ENCODE measurements around the gene THY1. TPM values are rescaled to one million over a fixed set of nuclear protein-coding genes. Genes with fewer than 3 reads are reported as not detected.
"Not testable (repeated sequence)": the region's sequence is repeated elsewhere in the genome, so short reads cannot be mapped to it uniquely, and the experiment has no call there.

Gene THY1
- polyA plus RNA-seq, 1 donor from 2014 or later: 98.3 TPM

- H4K20me1 ChIP-seq (ENCODE audit: insufficient read depth): no peaks in the 10 kb centered on the region
- no peak overlapping the region for H2AFZ ChIP-seq (ENCODE audit: low read depth, low read length)
- H3K27me3 ChIP-seq (ENCODE audit: insufficient read depth, low read depth, low read length): no peaks in the 10 kb centered on the region
- no peaks in the 10 kb centered on the region for H3K36me3 ChIP-seq (ENCODE audit: insufficient read depth, low read length)
- no peaks in the 10 kb centered on the region for H3K9me3 ChIP-seq (ENCODE audit: low read length)
- TF ChIP-seq EP300 (conservative IDR thresholded peaks at IDR 0.05; ENCODE audit: poor library complexity, severe bottlenecking): no peak
- TF ChIP-seq CTCF (IDR thresholded peaks at IDR 0.05; ENCODE audit: poor library complexity, severe bottlenecking): peak; percentile 9
- TF ChIP-seq SMC3 (conservative IDR thresholded peaks at IDR 0.05; ENCODE audit: poor library complexity): no peak
- H3K4me3 ChIP-seq (ENCODE audit: low read length): no peak overlapping the region
- H3K9ac ChIP-seq (ENCODE audit: low read length): no peak overlapping the region
- H3K79me2 ChIP-seq (replicated peaks; ENCODE audit: insufficient read depth, low read length): no peaks in the 10 kb centered on the region
- no peak overlapping the region for H3K27ac ChIP-seq (ENCODE audit: low read length)
- no peak overlapping the region for H3K4me2 ChIP-seq (ENCODE audit: low read length)
- no peaks in the 10 kb centered on the region for H3F3A ChIP-seq (ENCODE audit: insufficient read depth, low read length, poor library complexity, severe bottlenecking)
- H3K9me2 ChIP-seq (ENCODE audit: insufficient read depth, low read length): no peaks in the 10 kb centered on the region
Observed at GRCh38 chr11:119389611-119390254, 33.2 kb downstream of the THY1 start.

- Histone ChIP-seq H3K27me3 (ENCODE audit: insufficient read depth, low read depth, low read length) (peaks cover 2% of the 10 kb centered on the region), H3K4me3 (ENCODE audit: low read length) (no peak overlapping the region), H4K20me1 (ENCODE audit: insufficient read depth) (no peaks in the 10 kb centered on the region), H3K9me2 (ENCODE audit: insufficient read depth, low read length) (no peaks in the 10 kb centered on the region), H3K27ac (ENCODE audit: low read length) (no peak overlapping the region), H3K4me2 (ENCODE audit: low read length) (no peak overlapping the region), H3K36me3 (ENCODE audit: insufficient read depth, low read length) (no peaks in the 10 kb centered on the region), H3K9ac (ENCODE audit: low read length) (no peak overlapping the region), H2AFZ (ENCODE audit: low read depth, low read length) (no peak overlapping the region), H3K79me2 (replicated peaks; ENCODE audit: insufficient read depth, low read length) (no peaks in the 10 kb centered on the region), H3K9me3 (ENCODE audit: low read length) (no peaks in the 10 kb centered on the region), H3F3A (ENCODE audit: insufficient read depth, low read length, poor library complexity, severe bottlenecking) (no peaks in the 10 kb centered on the region)
- no peak for TF ChIP-seq EP300 (conservative IDR thresholded peaks at IDR 0.05; ENCODE audit: poor library complexity, severe bottlenecking)
- no peak for TF ChIP-seq EZH2 (IDR thresholded peaks at IDR 0.05; ENCODE audit: borderline replicate concordance, insufficient read depth, low read length, poor library complexity, severe bottlenecking)
- no peak for TF ChIP-seq SMC3 (conservative IDR thresholded peaks at IDR 0.05; ENCODE audit: poor library complexity)
Observed at GRCh38 chr11:119388103-119388502, 34.9 kb downstream of the THY1 start.

GRCh38 chr11:119384332-119384731 is 38.6 kb downstream of the THY1 start:
- Histone ChIP-seq H3K9me3 (ENCODE audit: low read length) (no peaks in the 10 kb centered on the region), H3K79me2 (replicated peaks; ENCODE audit: insufficient read depth, low read length) (no peaks in the 10 kb centered on the region), H2AFZ (ENCODE audit: low read depth, low read length) (no peak overlapping the region), H3K4me3 (ENCODE audit: low read length) (no peak overlapping the region), H3K9me2 (ENCODE audit: insufficient read depth, low read length) (no peaks in the 10 kb centered on the region), H3K27ac (ENCODE audit: low read length) (no peak overlapping the region), H3K9ac (ENCODE audit: low read length) (no peak overlapping the region), H3K36me3 (ENCODE audit: insufficient read depth, low read length) (no peaks in the 10 kb centered on the region), H3K4me2 (ENCODE audit: low read length) (no peak overlapping the region), H3K27me3 (ENCODE audit: insufficient read depth, low read depth, low read length) (peaks cover 13% of the 10 kb centered on the region), H4K20me1 (ENCODE audit: insufficient read depth) (no peaks in the 10 kb centered on the region), H3F3A (ENCODE audit: insufficient read depth, low read length, poor library complexity, severe bottlenecking) (no peaks in the 10 kb centered on the region)
- TF ChIP-seq RAD21 (conservative IDR thresholded peaks at IDR 0.05) (no peak), REST (IDR thresholded peaks at IDR 0.05; ENCODE audit: borderline replicate concordance) (no peak), POLR2AphosphoS5 (IDR thresholded peaks at IDR 0.05) (no peak), CTCF (IDR thresholded peaks at IDR 0.05; ENCODE audit: poor library complexity, severe bottlenecking) (no peak), EZH2 (IDR thresholded peaks at IDR 0.05; ENCODE audit: borderline replicate concordance, insufficient read depth, low read length, poor library complexity, severe bottlenecking) (no peak), EP300 (conservative IDR thresholded peaks at IDR 0.05; ENCODE audit: poor library complexity, severe bottlenecking) (no peak), MXI1 (conservative IDR thresholded peaks at IDR 0.05; ENCODE audit: poor library complexity, severe bottlenecking) (no peak)

GRCh38 chr11:119382513-119382912 is 40.5 kb downstream of the THY1 start:
- not testable (repeated sequence) for H3K9me3 ChIP-seq (ENCODE audit: low read length); H3K36me3 ChIP-seq (ENCODE audit: insufficient read depth, low read length); H3K79me2 ChIP-seq (replicated peaks; ENCODE audit: insufficient read depth, low read length); H3K27ac ChIP-seq (ENCODE audit: low read length); H3K9ac ChIP-seq (ENCODE audit: low read length); H4K20me1 ChIP-seq (ENCODE audit: insufficient read depth); H3K9me2 ChIP-seq (ENCODE audit: insufficient read depth, low read length); H3K4me2 ChIP-seq (ENCODE audit: low read length); H3K4me3 ChIP-seq (ENCODE audit: low read length); H2AFZ ChIP-seq (ENCODE audit: low read depth, low read length); H3F3A ChIP-seq (ENCODE audit: insufficient read depth, low read length, poor library complexity, severe bottlenecking)
- H3K27me3 ChIP-seq (ENCODE audit: insufficient read depth, low read depth, low read length): peaks cover 13% of the 10 kb centered on the region
